GM23338 (cell line): ENCODE data around the gene ZBTB46. TPM values are rescaled to one million over a fixed set of nuclear protein-coding genes. Genes with fewer than 3 reads are reported as not detected.

Experiments used
- CREB1 ChIP-seq: fragments of 250-450 bp; sonication (Bioruptor Pico); IDR thresholded peaks from 2 replicates; pipeline ENCODE4 v1.5.0; 2020; ENCODE audit warnings: low read depth, mild to moderate bottlenecking, moderate library complexity
- CTCF ChIP-seq, 2 experiments: fragments of 200-600 bp in 1 of 2; sonication (generic) in 1 of 2; conservative IDR thresholded peaks; 2 replicates each; pipeline versions ENCODE4 v1.5.1 to v1.6.1; 2016 to 2017; ENCODE audit warnings: antibody characterized with exemption in 2 of 2, low read depth in 2 of 2, mild to moderate bottlenecking in 2 of 2, moderate library complexity in 1 of 2
- ETS1 ChIP-seq: IDR thresholded peaks from 2 replicates; pipeline ENCODE4 v1.6.1; 2016; ENCODE audit warnings: antibody characterized with exemption
- EZH2 ChIP-seq: fragments of 200-600 bp; sonication (generic); IDR thresholded peaks from one replicate; pipeline ENCODE4 v1.8.0; 2017; ENCODE audit warnings: antibody characterized with exemption, mild to moderate bottlenecking, low read depth; ENCODE audit not compliant: unreplicated experiment
- NANOG ChIP-seq: IDR thresholded peaks from 2 replicates; pipeline ENCODE4 v1.6.1; 2016; ENCODE audit warnings: antibody characterized with exemption, borderline replicate concordance
- STAT1 ChIP-seq: IDR thresholded peaks from one replicate; pipeline ENCODE4 v1.6.1; 2016; ENCODE audit warnings: antibody characterized with exemption; ENCODE audit not compliant: unreplicated experiment
- ZNF462 ChIP-seq: fragments of 250-450 bp; sonication (Bioruptor Pico); IDR thresholded peaks from 2 replicates; pipeline ENCODE4 v1.5.0; 2020; ENCODE audit warnings: mild to moderate bottlenecking, moderate library complexity
- polyA plus RNA-seq: library from polyadenylated mRNA; unstranded; fragments of >200 nt; fragmentation: Nextera tagmentation; extraction: Ambion mirVana; gene quantifications from 2 replicates; pipeline ENCODE4 v1.2.1, GENCODE V29; 2016
- total RNA-seq: library from RNA; depleted of rRNA; stranded (reverse); fragments of >200 nt; shearing (Covaris generic); gene quantifications from 2 replicates; pipeline ENCODE4 v1.2.3, GENCODE V29; 2014

ZBTB46 gene
- total and polyA plus RNA-seq, 2 experiments from 2014 or later = 3.2 to 26.9 TPM

- TF ChIP-seq ZNF462 (CRISPR knock-in tag) (no peak), ETS1 (no peak), CTCF (conservative IDR thresholded peaks at IDR 0.05; ENCODE audit: low read depth in 2 of 2) (no peak), EZH2 (no peak), NANOG (no peak), CREB1 (CRISPR knock-in tag) (no peak), STAT1 (no peak)
Observed at GRCh38 chr20:63836458-63837344, 5.6 kb upstream of the ZBTB46 start (continued).
